OCI-LY7 (cell line): ENCODE measurements around the gene WWOX.

ENCODE experiments used
- EZH2phosphoT487 ChIP-seq: fragments of 200-600 bp; sonication (generic); IDR thresholded peaks from 2 replicates; pipeline ENCODE4 v1.6.1; 2018; ENCODE audit warnings: low read depth, borderline replicate concordance, mild to moderate bottlenecking, mixed run types, antibody characterized with exemption, low read length, moderate library complexity, mixed read lengths
- TF ChIP-seq, protein P1 (sequence below): fragments of 200-600 bp; sonication (generic); conservative IDR thresholded peaks from 2 replicates; pipeline ENCODE4 v1.5.1; 2014; ENCODE audit warnings: mild to moderate bottlenecking, antibody characterized with exemption, low read length, moderate library complexity, mixed read lengths

DNA sequence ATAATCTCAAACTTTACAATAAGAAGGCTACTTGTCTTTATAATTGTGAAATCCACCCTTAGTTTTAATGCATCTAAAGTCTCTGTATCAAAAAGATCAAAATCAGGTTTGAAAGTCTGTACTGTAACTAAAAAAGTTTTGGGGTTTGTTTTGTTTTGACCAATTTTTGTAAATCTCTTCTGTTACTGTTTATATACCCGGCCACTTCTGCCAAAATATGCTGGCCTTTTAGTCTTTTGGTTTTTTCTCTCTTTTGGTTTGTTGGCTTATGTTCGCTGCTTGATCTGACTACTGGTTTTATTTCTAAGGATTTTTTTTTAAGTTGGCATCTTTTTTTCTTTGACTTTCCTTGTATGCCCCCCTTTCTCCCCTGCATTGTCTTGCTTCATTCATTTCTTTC is 845.9 kb downstream of the WWOX start:
- TF ChIP-seq, protein P1, sequence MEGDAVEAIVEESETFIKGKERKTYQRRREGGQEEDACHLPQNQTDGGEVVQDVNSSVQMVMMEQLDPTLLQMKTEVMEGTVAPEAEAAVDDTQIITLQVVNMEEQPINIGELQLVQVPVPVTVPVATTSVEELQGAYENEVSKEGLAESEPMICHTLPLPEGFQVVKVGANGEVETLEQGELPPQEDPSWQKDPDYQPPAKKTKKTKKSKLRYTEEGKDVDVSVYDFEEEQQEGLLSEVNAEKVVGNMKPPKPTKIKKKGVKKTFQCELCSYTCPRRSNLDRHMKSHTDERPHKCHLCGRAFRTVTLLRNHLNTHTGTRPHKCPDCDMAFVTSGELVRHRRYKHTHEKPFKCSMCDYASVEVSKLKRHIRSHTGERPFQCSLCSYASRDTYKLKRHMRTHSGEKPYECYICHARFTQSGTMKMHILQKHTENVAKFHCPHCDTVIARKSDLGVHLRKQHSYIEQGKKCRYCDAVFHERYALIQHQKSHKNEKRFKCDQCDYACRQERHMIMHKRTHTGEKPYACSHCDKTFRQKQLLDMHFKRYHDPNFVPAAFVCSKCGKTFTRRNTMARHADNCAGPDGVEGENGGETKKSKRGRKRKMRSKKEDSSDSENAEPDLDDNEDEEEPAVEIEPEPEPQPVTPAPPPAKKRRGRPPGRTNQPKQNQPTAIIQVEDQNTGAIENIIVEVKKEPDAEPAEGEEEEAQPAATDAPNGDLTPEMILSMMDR, result no peak
- no peak for TF ChIP-seq EZH2phosphoT487
